Lower lobe of right lung (tissue), 2 donors: ENCODE data around the gene C1orf50. TPM values are rescaled to one million over a fixed set of nuclear protein-coding genes. Genes with fewer than 3 reads are reported as not detected.

ENCODE experiments used
- ATAC-seq, 2 donors: fragments of 200-7000 bp; cut with Tn5 transposase; one replicate each; pipeline ENCODE4 v1.9.1; 2020 to 2022; ENCODE audit warnings: mild to moderate bottlenecking in 2 of 2, moderate library complexity in 2 of 2
- DNase-seq: peaks from one replicate; pipeline ENCODE4 v3.0.0-alpha.2; 2020
- H3K27ac ChIP-seq: fragments of 200-600 bp; one replicate; pipeline ENCODE4 v1.8.0; 2022
- H3K27me3 ChIP-seq: fragments of 200-600 bp; one replicate; pipeline ENCODE4 v1.8.0; 2022; ENCODE audit warnings: low read depth
- H3K36me3 ChIP-seq: fragments of 200-600 bp; one replicate; pipeline ENCODE4 v1.8.0; 2022; ENCODE audit warnings: mild to moderate bottlenecking
- H3K4me1 ChIP-seq: fragments of 200-600 bp; one replicate; pipeline ENCODE4 v1.8.0; 2022
- H3K4me3 ChIP-seq: fragments of 200-600 bp; one replicate; pipeline ENCODE4 v1.8.0; 2022; ENCODE audit warnings: mild to moderate bottlenecking
- H3K9me3 ChIP-seq: fragments of 200-600 bp; one replicate; pipeline ENCODE4 v1.8.0; 2022
- intact Hi-C: fragments of 100-400 bp; cut with DNase I; formaldehyde crosslinking; loops from one replicate; pipeline ENCODE4 v1.11.0; 2022
- total RNA-seq: library from RNA; stranded (reverse); fragmentation: NEBNext Ultra II Directional; extraction: Animal tissue kit (Norgen Biotek cat#: 25700); gene quantifications from one replicate; pipeline ENCODE4 v1.2.1, GENCODE V29; 2021
- TF ChIP-seq, protein P1 (sequence below): fragments of 200-600 bp; IDR thresholded peaks from one replicate; pipeline ENCODE4 v1.8.0; 2022; ENCODE audit warnings: antibody characterized with exemption, mild to moderate bottlenecking
- donor health status: DM: no; HTN: yes; CAD: no; lungs with severe emphysema.

The C1orf50 gene
- total RNA-seq, 1 donor from 2014 or later, result 5.6 TPM

DNA sequence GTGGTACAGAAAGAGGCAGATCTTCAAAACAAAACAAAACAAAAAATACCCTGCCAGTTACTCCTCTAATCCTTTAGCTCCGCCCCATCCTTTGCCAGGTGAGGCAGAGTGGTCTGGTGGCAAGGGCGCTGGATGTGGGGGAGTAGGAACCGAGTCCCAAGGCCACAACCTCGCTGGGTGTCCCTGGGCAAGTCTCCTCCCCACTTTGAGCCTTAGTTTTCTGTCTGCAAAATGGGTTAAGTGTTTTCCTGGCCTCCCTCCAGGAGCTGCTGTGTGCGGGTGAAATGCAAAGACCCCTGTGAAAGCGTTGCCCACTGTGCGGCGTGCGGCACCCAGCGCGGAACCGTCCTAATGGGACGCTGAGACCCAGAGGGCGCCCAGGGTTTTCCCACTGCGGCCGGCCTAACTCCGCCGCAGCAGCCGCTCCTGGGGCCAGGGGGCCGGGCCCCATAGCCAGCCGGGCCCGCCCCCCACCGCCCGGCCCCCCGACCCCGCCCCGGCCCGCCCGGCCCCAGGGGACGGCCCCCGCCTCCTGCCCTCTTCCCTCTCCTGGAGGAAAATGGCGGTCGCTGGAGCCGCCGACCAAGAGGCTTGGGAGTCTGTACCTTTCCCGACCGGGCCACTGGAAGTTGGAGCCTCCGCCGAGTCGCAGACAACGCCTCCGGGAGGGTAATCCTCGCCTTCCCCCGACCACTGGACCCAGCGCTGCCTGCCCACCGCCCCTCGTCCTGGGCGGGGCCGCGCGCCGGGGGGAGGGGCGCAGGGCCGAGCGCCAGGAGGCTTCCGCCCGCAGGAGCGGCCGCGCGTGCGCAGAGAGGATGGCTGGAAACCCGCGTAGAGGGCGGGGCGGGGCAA, 49.8 kb downstream of the C1orf50 start, which contains the start of the genes ERMAP and SVBP:
Gene ERMAP, plus strand, starts transcription at position 538 of the 855 bp plus-strand sequence. CDS start 13,327 bp downstream, outside the sequence.
Gene SVBP, minus strand, starts transcription at position 813 of the 855 bp plus-strand sequence. CDS start 853 bp downstream, outside the sequence.
- TF ChIP-seq, protein P1, sequence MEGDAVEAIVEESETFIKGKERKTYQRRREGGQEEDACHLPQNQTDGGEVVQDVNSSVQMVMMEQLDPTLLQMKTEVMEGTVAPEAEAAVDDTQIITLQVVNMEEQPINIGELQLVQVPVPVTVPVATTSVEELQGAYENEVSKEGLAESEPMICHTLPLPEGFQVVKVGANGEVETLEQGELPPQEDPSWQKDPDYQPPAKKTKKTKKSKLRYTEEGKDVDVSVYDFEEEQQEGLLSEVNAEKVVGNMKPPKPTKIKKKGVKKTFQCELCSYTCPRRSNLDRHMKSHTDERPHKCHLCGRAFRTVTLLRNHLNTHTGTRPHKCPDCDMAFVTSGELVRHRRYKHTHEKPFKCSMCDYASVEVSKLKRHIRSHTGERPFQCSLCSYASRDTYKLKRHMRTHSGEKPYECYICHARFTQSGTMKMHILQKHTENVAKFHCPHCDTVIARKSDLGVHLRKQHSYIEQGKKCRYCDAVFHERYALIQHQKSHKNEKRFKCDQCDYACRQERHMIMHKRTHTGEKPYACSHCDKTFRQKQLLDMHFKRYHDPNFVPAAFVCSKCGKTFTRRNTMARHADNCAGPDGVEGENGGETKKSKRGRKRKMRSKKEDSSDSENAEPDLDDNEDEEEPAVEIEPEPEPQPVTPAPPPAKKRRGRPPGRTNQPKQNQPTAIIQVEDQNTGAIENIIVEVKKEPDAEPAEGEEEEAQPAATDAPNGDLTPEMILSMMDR, result no peak
- Histone ChIP-seq H3K4me3 (peak within 1 kb of the TSS; percentile 72), H3K4me1 (peaks cover 13% of the 10 kb centered on the region), H3K27me3 (no peaks in the 10 kb centered on the region), H3K9me3 (no peaks in the 10 kb centered on the region), H3K36me3 (no peaks in the 10 kb centered on the region), H3K27ac (peak within 1 kb of the TSS; percentile 98)
- intact Hi-C loops, result no loop called here
- DNase-seq (peak; percentile 95), ATAC-seq (peak; percentile 99)

DNA sequence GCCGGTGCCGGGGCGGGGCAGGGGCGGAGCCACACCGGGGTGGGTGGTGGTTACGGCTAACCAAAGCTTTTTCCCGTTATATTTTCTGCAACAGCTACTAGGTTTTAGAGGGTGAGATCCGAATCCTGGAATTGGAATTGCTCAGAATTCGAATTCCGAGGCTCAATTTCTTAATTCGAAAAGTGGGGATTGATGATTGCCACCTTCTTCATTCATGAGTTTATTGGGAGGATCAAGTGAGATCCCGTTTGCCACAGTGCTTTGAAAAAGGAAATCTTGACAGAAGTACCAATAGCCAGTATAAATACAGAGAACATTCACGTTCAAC, 50.4 kb downstream of the C1orf50 start:
- DNase-seq (no peak), ATAC-seq (no peak)
- Histone ChIP-seq H3K27me3 (no peaks in the 10 kb centered on the region), H3K4me1 (peaks cover 17% of the 10 kb centered on the region), H3K36me3 (no peaks in the 10 kb centered on the region), H3K9me3 (no peaks in the 10 kb centered on the region), H3K27ac (peak overlapping the region; percentile 98), H3K4me3 (peak overlapping the region; percentile 72)
- TF ChIP-seq, protein P1, result no peak
- intact Hi-C loops, result no loop called here

DNA sequence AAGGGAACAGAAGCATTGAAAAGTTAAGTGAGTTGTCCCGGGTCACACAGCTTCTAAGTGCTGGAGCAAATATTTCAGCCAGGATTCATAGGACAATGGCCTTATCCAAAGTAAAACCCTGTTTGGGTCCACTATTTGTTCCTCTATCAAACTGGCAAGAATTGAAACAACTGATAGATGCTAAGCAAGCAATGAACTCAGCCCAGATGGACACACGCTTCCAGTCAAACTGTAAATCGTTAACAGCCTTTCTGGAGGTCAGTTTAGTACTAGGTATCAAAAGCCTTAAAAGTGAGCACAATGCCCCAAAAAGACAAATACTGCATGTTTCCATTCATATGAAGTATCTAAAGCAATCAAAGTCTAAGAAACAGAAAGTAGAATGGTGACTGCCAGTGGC, 50.9 kb downstream of the C1orf50 start:
- ATAC-seq, result no peak
- H3K27ac ChIP-seq, result no peak overlapping the region
- H3K36me3 ChIP-seq, result no peaks in the 10 kb centered on the region
- H3K27me3 ChIP-seq, result no peaks in the 10 kb centered on the region
- H3K4me3 ChIP-seq, result peak overlapping the region; percentile 72
- DNase-seq, result no peak
- H3K9me3 ChIP-seq, result no peaks in the 10 kb centered on the region
- intact Hi-C loops, result no loop called here
- TF ChIP-seq, protein P1, result no peak
- peaks cover 23% of the 10 kb centered on the region for H3K4me1 ChIP-seq

DNA sequence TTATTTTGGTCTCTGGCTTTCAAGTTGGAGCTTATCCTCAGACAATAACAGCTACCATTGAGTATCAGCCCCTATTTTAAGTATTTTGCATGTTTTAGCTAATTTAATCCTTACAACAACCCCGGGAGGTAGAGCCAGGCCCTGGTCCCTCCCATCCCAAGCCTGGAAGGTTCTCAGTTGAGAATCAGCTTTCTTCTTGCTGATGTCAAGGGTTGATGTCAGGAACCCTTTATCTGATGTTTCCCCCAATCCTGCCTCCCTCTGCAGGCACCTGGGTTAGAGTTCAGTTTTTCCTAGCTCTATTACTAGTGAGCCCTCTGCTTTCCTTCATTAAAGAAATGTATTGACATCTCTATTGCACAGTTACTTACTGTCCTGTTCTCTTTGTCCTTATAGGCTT, 53.8 kb downstream of the C1orf50 start:
- Histone ChIP-seq H3K4me1 (peaks cover 23% of the 10 kb centered on the region), H3K9me3 (no peaks in the 10 kb centered on the region), H3K4me3 (no peak overlapping the region), H3K36me3 (no peaks in the 10 kb centered on the region), H3K27me3 (no peaks in the 10 kb centered on the region), H3K27ac (no peak overlapping the region)
- ATAC-seq (no peak), DNase-seq (no peak)
- TF ChIP-seq, protein P1, result no peak
- intact Hi-C loops, result no loop called here

DNA sequence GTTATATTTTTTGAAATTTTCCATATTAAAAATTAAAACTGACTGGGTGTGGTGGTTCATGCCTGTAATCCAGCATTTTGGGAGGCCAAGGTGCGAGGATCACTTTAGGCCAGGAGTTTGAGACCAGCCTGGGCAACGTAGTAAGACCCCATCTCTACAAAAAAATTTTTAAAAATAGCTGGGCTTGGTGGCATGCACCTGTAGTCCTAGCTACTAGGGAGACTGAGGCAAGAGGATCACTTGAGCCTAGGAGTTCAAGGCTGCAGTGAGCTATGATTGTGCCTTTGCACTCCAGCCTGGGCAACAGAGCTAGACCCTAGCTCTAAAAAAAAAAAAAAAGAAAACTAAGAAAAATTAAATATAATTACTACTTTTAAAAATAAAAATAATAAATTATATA, 54.6 kb downstream of the C1orf50 start:
- Histone ChIP-seq H3K36me3 (no peaks in the 10 kb centered on the region), H3K27me3 (no peaks in the 10 kb centered on the region), H3K4me3 (no peak overlapping the region), H3K9me3 (no peaks in the 10 kb centered on the region), H3K27ac (no peak overlapping the region), H3K4me1 (peaks cover 15% of the 10 kb centered on the region)
- intact Hi-C loops, result no loop called here
- no peak for DNase-seq
- TF ChIP-seq, protein P1, result no peak
- ATAC-seq, result no peak
